HepG2 (cell line): Measurements from ENCODE around the gene CPA5. TPM values are rescaled to one million over a fixed set of nuclear protein-coding genes. Genes with fewer than 3 reads are reported as not detected.

ENCODE experiments used
- ATAC-seq: fragments of 200-7000 bp; cut with Tn5 transposase; 3 replicates; pipeline ENCODE4 v1.9.1; 2020; ENCODE audit warnings: mild to moderate bottlenecking, moderate library complexity
- BruUV-seq: library from RNA; stranded (reverse); fragments of 400-500 nt; replicated peaks from 2 replicates; lab custom pipeline; 2021; lab: Mats Ljungman, UMichigan
- CTCF ChIA-PET: fragments of 300-600 bp; formaldehyde crosslinking; extraction: SDS; loops from one replicate; lab custom pipeline; 2021; ENCODE audit warnings: low total read pairs, inconsistent platforms, low intra/inter-chr PET ratio; lab: Yijun Ruan, JAX
- POLR2A ChIA-PET: fragments of 350-600 bp; sonication (Branson Sonifier 250); formaldehyde crosslinking; loops from one replicate; lab custom pipeline; 2020; ENCODE audit warnings: antibody characterized with exemption, inconsistent platforms; lab: Yijun Ruan, JAX
- DNase-seq: peaks from one replicate; pipeline ENCODE4 v3.0.0-alpha.2; 2015; ENCODE audit warnings: low spot score
- FAIRE-seq: peaks from 3 replicates; lab custom pipeline; 2011; peaks lifted over from hg19 to GRCh38; lab: Jason Lieb, UNC
- H2AFZ ChIP-seq: one replicate; pipeline ENCODE4 v1.6.1; 2011; ENCODE audit warnings: low read length, inconsistent platforms
- H3K27ac ChIP-seq: fragments of 300-600 bp; 3 replicates; pipeline ENCODE4 v1.8.0; 2011; ENCODE audit warnings: mixed run types, mild to moderate bottlenecking, mixed read lengths, low read length, inconsistent platforms; ENCODE audit not compliant: insufficient read depth; ENCODE audit errors: extremely low read length
- H3K27me3 ChIP-seq, 2 experiments: fragments of 200-600 bp in 1 of 2; 2 replicates in 1 of 2; 3 replicates in 1 of 2; pipeline versions ENCODE4 v1.6.0 to v1.8.0; 2011; ENCODE audit warnings: low read length in 2 of 2, mild to moderate bottlenecking in 2 of 2, moderate library complexity in 2 of 2, inconsistent platforms in 1 of 2; ENCODE audit not compliant: insufficient read depth in 2 of 2, control insufficient read depth in 1 of 2
- H3K36me3 ChIP-seq, 2 experiments: fragments of 200-600 bp in 1 of 2; replicated peaks in 1 of 2; 2 replicates in 1 of 2; 3 replicates in 1 of 2; pipeline versions ENCODE4 v1.5.1 to v1.8.0; 2011; ENCODE audit warnings: low read length in 2 of 2, inconsistent platforms in 1 of 2; ENCODE audit not compliant: insufficient read depth in 2 of 2, control insufficient read depth in 1 of 2
- H3K4me1 ChIP-seq: 2 replicates; pipeline ENCODE4 v1.5.1; 2012; ENCODE audit warnings: low read length, inconsistent platforms; ENCODE audit not compliant: insufficient read depth
- H3K4me2 ChIP-seq: 2 replicates; pipeline ENCODE4 v1.6.0; 2011; ENCODE audit warnings: low read depth, low read length, inconsistent platforms
- H3K4me3 ChIP-seq, 3 experiments: fragments of 200-600 bp in 1 of 3; sonication (generic), shearing (Covaris generic) in 1 of 3; replicated peaks in 1 of 3; 2 replicates each; pipeline ENCODE4 v1.5.1; 2011 to 2016; ENCODE audit warnings: low read length in 3 of 3, inconsistent platforms in 2 of 3, low read depth in 2 of 3, mild to moderate bottlenecking in 2 of 3, control low read depth in 1 of 3, mixed read lengths in 1 of 3; ENCODE audit not compliant: insufficient read depth in 1 of 3
- H3K79me2 ChIP-seq: one replicate; pipeline ENCODE4 v1.6.1; 2011; ENCODE audit warnings: low read length, inconsistent platforms; ENCODE audit not compliant: insufficient read depth
- H3K9ac ChIP-seq: 2 replicates; pipeline ENCODE4 v1.6.0; 2011; ENCODE audit warnings: mild to moderate bottlenecking, low read depth, low read length, inconsistent platforms; ENCODE audit not compliant: insufficient read depth
- H3K9me3 ChIP-seq: 2 replicates; pipeline ENCODE4 v1.5.1; 2012; ENCODE audit warnings: mild to moderate bottlenecking, low read length
- H4K20me1 ChIP-seq: 2 replicates; pipeline ENCODE4 v1.6.0; 2011; ENCODE audit warnings: inconsistent platforms, mild to moderate bottlenecking, low read length, moderate library complexity; ENCODE audit not compliant: insufficient read depth
- CCDC6 ChIP-seq: sonication (generic); formaldehyde crosslinking; IDR thresholded peaks from 2 replicates; pipeline ENCODE4 v1.8.1; 2022; ENCODE audit warnings: mild to moderate bottlenecking, missing genetic modification reagents, moderate library complexity
- GATA4 ChIP-seq: sonication (generic); IDR thresholded peaks from 2 replicates; pipeline ENCODE4 v1.6.1; 2016; ENCODE audit warnings: antibody characterized with exemption, low read depth, borderline replicate concordance
- IRX3 ChIP-seq: sonication (generic); formaldehyde crosslinking; IDR thresholded peaks from 2 replicates; pipeline ENCODE4 v1.8.1; 2023; ENCODE audit warnings: mild to moderate bottlenecking, low read depth, missing genetic modification reagents, borderline replicate concordance
- KMT2B ChIP-seq: IDR thresholded peaks from 2 replicates; pipeline ENCODE4 v1.6.1; 2016; ENCODE audit warnings: missing genetic modification reagents, missing compliant biosample characterization
- NFATC3 ChIP-seq: sonication (generic); formaldehyde crosslinking; IDR thresholded peaks from 2 replicates; pipeline ENCODE4 v1.5.1; 2020; ENCODE audit warnings: mild to moderate bottlenecking, missing genetic modification reagents
- SMARCE1 ChIP-seq: fragments of 450-650 bp; IDR thresholded peaks from 2 replicates; pipeline ENCODE4 v1.6.1; 2017; ENCODE audit warnings: borderline replicate concordance
- STAT5B ChIP-seq: sonication (generic); formaldehyde crosslinking; IDR thresholded peaks from 2 replicates; pipeline ENCODE4 v1.4.0; 2020; ENCODE audit warnings: missing genetic modification reagents
- ZFX ChIP-seq: sonication (generic); formaldehyde crosslinking; IDR thresholded peaks from 2 replicates; pipeline ENCODE4 v1.4.0; 2020; ENCODE audit warnings: mild to moderate bottlenecking, low read depth, missing genetic modification reagents, moderate library complexity
- ZNF143 ChIP-seq: sonication (generic); formaldehyde crosslinking; IDR thresholded peaks from 2 replicates; pipeline ENCODE4 v1.4.0; 2020; ENCODE audit warnings: missing genetic modification reagents
- WGBS: methylation state at CpG from one replicate; pipeline ENCODE4 v1.1.6; 2017; ENCODE audit warnings: low lambda C conversion rate; 5-methylcytosine and 5-hydroxymethylcytosine counted together
- in situ Hi-C: cut with HindIII; loops from 2 replicates; pipeline ENCODE4 v1.10.0; 2017; ENCODE audit warnings: low pct_unique_long_range_greater_than_20kb; ENCODE audit not compliant: extremely low pct_ligation_motif_present
- intact Hi-C: fragments of 100-400 bp; cut with micrococcal nuclease; formaldehyde crosslinking; loops from one replicate; pipeline ENCODE4 v1.10.0; 2022; ENCODE audit not compliant: unreplicated experiment
- polyA plus RNA-seq, 8 experiments: library from polyadenylated mRNA; depleted of rRNA in 3 of 8; stranded (reverse) in 7 of 8; unstranded in 1 of 8; fragments of >200 nt; fragmentation: Illumina TruSeq in 4 of 8; extraction: Trizol in 4 of 8; gene quantifications; 2 replicates each; pipeline versions ENCODE4 v1.2.1 to v1.2.3, GENCODE V29; 2011 to 2016; ENCODE audit warnings: low read depth in 4 of 8, missing spikeins in 1 of 8, mixed read lengths in 1 of 8; ENCODE audit not compliant: insufficient read depth in 1 of 8
- total RNA-seq, 5 experiments: library from RNA; depleted of rRNA; stranded (reverse); fragments of >200 nt; fragmentation: Illumina TruSeq; extraction: Trizol; gene quantifications; 2 replicates each; pipeline ENCODE4 v1.2.3, GENCODE V29; 2016; ENCODE audit warnings: low read depth in 1 of 5
- TF ChIP-seq, protein P1 (sequence below): sonication (generic); formaldehyde crosslinking; IDR thresholded peaks from 2 replicates; pipeline ENCODE4 v1.9.0; 2021; ENCODE audit warnings: missing genetic modification reagents, borderline replicate concordance
- TF ChIP-seq, protein P2 (sequence below): sonication (generic); formaldehyde crosslinking; IDR thresholded peaks from 2 replicates; pipeline ENCODE4 v1.5.0; 2020; ENCODE audit warnings: mild to moderate bottlenecking, missing genetic modification reagents, borderline replicate concordance
- TF ChIP-seq, protein P3 (sequence below): IDR thresholded peaks from 2 replicates; pipeline ENCODE4 v1.6.1; 2012; ENCODE audit warnings: inconsistent platforms

The CPA5 gene
- total and polyA plus RNA-seq, 2 of the 13 experiments (the other 11 are each of a cell fraction or from before 2014, with no cell fraction given): 0.48 TPM; not detected in 1

DNA sequence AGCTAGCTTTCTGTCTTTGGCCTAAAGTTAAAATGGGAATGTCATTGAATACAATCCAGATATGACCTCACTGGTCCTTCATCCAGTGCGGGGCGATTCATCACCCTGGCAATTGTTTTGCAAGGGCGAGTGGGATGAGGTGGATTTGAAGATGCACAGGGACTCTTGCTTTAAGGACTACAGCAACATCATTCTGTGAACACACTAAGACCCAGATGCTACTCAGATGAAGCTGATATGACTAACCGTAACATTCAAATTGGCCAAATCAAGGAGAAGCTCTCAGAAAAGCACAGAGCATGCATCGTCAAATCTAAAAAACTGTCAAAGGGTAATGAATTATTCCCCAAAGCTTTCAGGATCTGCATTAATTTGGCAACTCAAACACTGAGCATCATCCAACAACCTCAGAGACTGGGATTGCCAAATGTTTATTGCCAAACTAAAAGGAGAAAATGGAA lies 48.5 kb downstream of the CPA5 start (continued):
- TF ChIP-seq, protein P1, sequence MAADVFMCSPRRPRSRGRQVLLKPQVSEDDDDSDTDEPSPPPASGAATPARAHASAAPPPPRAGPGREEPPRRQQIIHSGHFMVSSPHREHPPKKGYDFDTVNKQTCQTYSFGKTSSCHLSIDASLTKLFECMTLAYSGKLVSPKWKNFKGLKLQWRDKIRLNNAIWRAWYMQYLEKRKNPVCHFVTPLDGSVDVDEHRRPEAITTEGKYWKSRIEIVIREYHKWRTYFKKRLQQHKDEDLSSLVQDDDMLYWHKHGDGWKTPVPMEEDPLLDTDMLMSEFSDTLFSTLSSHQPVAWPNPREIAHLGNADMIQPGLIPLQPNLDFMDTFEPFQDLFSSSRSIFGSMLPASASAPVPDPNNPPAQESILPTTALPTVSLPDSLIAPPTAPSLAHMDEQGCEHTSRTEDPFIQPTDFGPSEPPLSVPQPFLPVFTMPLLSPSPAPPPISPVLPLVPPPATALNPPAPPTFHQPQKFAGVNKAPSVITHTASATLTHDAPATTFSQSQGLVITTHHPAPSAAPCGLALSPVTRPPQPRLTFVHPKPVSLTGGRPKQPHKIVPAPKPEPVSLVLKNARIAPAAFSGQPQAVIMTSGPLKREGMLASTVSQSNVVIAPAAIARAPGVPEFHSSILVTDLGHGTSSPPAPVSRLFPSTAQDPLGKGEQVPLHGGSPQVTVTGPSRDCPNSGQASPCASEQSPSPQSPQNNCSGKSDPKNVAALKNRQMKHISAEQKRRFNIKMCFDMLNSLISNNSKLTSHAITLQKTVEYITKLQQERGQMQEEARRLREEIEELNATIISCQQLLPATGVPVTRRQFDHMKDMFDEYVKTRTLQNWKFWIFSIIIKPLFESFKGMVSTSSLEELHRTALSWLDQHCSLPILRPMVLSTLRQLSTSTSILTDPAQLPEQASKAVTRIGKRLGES (CRISPR knock-in tag): no peak
- no peak for TF ChIP-seq SMARCE1
- TF ChIP-seq, all 625 proteins: peak for 0

DNA sequence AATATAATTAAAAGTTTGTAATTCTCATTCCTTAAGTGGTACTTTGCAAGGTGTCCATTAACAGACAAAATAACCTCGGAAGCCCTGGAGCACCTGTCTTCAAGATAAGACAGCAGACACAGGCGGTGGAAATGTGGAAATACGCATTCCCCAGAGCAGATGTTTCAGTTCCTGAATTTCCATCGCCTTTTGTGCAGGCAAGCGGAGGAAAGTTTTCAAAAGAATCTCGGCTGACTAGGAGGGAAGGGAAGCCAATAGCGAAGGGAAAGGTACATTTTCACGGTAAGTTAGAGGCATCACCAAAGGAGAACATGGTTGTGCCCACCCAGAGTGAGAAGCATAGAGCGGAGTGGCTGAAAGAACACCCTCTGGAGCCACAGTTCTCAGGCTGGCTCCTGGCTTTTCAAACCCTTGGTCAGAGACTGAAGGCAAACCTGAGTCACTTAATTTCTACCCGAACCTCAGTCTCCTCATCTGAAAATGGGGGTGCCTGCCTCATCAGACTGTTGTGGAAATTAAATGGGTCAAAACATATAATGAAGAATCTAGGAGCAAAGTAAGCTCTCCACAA lies 49.3 kb downstream of the CPA5 start:
- no peak for ATAC-seq
- intact Hi-C loops: no loop called here
- H3K4me2 ChIP-seq: no peak overlapping the region
- H3K4me3 ChIP-seq: no peak overlapping the region
- H4K20me1 ChIP-seq: no peaks in the 10 kb centered on the region
- BruUV-seq: no TSS peak
- ChIA-PET POLR2A (no interaction called here), CTCF (no interaction called here)
- 72% methylated on average over 10 of the region's 10 CpGs for WGBS
- no peaks in the 10 kb centered on the region for H3K36me3 ChIP-seq
- no peak overlapping the region for H2AFZ ChIP-seq
- H3K27me3 ChIP-seq: no peaks in the 10 kb centered on the region
- H3K9me3 ChIP-seq: no peaks in the 10 kb centered on the region
- DNase-seq: no peak
- H3K27ac ChIP-seq: no peak overlapping the region
- FAIRE-seq: no peak
- H3K79me2 ChIP-seq: no peaks in the 10 kb centered on the region
- H3K9ac ChIP-seq: no peak overlapping the region
- in situ Hi-C loops: no loop called here
- H3K4me1 ChIP-seq: no peaks in the 10 kb centered on the region
- TF ChIP-seq STAT5B (CRISPR knock-in tag) (no peak), ZFX (CRISPR knock-in tag) (no peak), NFATC3 (CRISPR knock-in tag) (no peak), IRX3 (no peak), CCDC6 (CRISPR knock-in tag) (no peak), KMT2B (CRISPR knock-in tag) (no peak), GATA4 (no peak), ZNF143 (CRISPR knock-in tag) (no peak)
- TF ChIP-seq, protein P2, sequence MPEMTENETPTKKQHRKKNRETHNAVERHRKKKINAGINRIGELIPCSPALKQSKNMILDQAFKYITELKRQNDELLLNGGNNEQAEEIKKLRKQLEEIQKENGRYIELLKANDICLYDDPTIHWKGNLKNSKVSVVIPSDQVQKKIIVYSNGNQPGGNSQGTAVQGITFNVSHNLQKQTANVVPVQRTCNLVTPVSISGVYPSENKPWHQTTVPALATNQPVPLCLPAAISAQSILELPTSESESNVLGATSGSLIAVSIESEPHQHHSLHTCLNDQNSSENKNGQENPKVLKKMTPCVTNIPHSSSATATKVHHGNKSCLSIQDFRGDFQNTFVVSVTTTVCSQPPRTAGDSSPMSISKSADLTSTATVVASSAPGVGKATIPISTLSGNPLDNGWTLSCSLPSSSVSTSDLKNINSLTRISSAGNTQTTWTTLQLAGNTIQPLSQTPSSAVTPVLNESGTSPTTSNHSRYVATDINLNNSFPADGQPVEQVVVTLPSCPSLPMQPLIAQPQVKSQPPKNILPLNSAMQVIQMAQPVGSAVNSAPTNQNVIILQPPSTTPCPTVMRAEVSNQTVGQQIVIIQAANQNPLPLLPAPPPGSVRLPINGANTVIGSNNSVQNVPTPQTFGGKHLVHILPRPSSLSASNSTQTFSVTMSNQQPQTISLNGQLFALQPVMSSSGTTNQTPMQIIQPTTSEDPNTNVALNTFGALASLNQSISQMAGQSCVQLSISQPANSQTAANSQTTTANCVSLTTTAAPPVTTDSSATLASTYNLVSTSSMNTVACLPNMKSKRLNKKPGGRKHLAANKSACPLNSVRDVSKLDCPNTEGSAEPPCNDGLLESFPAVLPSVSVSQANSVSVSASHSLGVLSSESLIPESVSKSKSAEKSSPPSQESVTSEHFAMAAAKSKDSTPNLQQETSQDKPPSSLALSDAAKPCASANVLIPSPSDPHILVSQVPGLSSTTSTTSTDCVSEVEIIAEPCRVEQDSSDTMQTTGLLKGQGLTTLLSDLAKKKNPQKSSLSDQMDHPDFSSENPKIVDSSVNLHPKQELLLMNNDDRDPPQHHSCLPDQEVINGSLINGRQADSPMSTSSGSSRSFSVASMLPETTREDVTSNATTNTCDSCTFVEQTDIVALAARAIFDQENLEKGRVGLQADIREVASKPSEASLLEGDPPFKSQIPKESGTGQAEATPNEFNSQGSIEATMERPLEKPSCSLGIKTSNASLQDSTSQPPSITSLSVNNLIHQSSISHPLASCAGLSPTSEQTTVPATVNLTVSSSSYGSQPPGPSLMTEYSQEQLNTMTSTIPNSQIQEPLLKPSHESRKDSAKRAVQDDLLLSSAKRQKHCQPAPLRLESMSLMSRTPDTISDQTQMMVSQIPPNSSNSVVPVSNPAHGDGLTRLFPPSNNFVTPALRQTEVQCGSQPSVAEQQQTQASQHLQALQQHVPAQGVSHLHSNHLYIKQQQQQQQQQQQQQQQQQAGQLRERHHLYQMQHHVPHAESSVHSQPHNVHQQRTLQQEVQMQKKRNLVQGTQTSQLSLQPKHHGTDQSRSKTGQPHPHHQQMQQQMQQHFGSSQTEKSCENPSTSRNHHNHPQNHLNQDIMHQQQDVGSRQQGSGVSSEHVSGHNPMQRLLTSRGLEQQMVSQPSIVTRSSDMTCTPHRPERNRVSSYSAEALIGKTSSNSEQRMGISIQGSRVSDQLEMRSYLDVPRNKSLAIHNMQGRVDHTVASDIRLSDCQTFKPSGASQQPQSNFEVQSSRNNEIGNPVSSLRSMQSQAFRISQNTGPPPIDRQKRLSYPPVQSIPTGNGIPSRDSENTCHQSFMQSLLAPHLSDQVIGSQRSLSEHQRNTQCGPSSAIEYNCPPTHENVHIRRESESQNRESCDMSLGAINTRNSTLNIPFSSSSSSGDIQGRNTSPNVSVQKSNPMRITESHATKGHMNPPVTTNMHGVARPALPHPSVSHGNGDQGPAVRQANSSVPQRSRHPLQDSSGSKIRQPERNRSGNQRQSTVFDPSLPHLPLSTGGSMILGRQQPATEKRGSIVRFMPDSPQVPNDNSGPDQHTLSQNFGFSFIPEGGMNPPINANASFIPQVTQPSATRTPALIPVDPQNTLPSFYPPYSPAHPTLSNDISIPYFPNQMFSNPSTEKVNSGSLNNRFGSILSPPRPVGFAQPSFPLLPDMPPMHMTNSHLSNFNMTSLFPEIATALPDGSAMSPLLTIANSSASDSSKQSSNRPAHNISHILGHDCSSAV (CRISPR knock-in tag): no peak
- TF ChIP-seq, protein P3, sequence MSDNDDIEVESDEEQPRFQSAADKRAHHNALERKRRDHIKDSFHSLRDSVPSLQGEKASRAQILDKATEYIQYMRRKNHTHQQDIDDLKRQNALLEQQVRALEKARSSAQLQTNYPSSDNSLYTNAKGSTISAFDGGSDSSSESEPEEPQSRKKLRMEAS: no peak
